T-helper 1 cell (primary cell): ENCODE results near the gene DEPDC5.

Experiments used
- DNase-seq, 5 donors: peaks; one replicate each; pipeline ENCODE4 v3.0.0-alpha.2; 2012 to 2020

Gene DEPDC5

GRCh38 chr22:31952472-31952871, 198.7 kb downstream of the DEPDC5 start:
- DNase-seq: no peak

GRCh38 chr22:31953261-31953660, 199.4 kb downstream of the DEPDC5 start:
- no peak for DNase-seq

GRCh38 chr22:31954535-31955523, 201.0 kb downstream of the DEPDC5 start:
- DNase-seq: no peak

- DNase-seq: no peak
Observed at GRCh38 chr22:31956360-31956759, 202.5 kb downstream of the DEPDC5 start.
